Stimulated activated naive B cell treated with anti-CD40 and anti-IgM and Interleukin-4, amounts not matched to agents 10 μg/mL and 1 μg/mL and 100 μg/mL, for 72 hours (primary cell): ENCODE data around the gene DIO1.
A peak's percentile ranks its signal among the peaks of the same experiment; 100 is the strongest.

Experiments
- ATAC-seq, 2 donors: fragments of 150-1000 bp; cut with Tn5 transposase; replicated peaks; 2 replicates each; pipeline ENCODE4 v1.10.0; 2021; ENCODE audit warnings: moderate library complexity in 1 of 2
- DNase-seq: peaks from one replicate; pipeline ENCODE4 v3.0.0; 2021
- H3K27ac Mint-ChIP-seq: one replicate; pipeline ENCODE4 v1.8.0; 2022; ENCODE audit warnings: mild to moderate bottlenecking, mixed read lengths
- H3K27me3 Mint-ChIP-seq, 2 donors: one replicate each; pipeline ENCODE4 v1.8.0; 2022; ENCODE audit warnings: mixed read lengths in 2 of 2
- H3K36me3 Mint-ChIP-seq, 2 donors: one replicate each; pipeline ENCODE4 v1.8.0; 2022; ENCODE audit warnings: mixed read lengths in 2 of 2, mild to moderate bottlenecking in 1 of 2
- H3K4me1 Mint-ChIP-seq, 2 donors: one replicate each; pipeline ENCODE4 v1.8.0; 2022; ENCODE audit warnings: mixed read lengths in 2 of 2, mild to moderate bottlenecking in 1 of 2
- H3K4me3 Mint-ChIP-seq, 2 donors: one replicate each; pipeline ENCODE4 v1.8.0; 2022; ENCODE audit warnings: mild to moderate bottlenecking in 2 of 2, mixed read lengths in 2 of 2, moderate library complexity in 1 of 2
- H3K9me3 Mint-ChIP-seq, 2 donors: one replicate each; pipeline ENCODE4 v1.8.0; 2022; ENCODE audit warnings: mixed read lengths in 2 of 2, mild to moderate bottlenecking in 1 of 2

Gene DIO1

GRCh38 chr1:53905509-53905908 lies 11.5 kb downstream of the DIO1 start:
- Mint-ChIP-seq H3K27me3 (no peaks in the 10 kb centered on the region), H3K9me3 (no peaks in the 10 kb centered on the region), H3K4me3 (no peak overlapping the region), H3K4me1 (peaks cover 2 to 6% of the 10 kb centered on the region in 2 donors), H3K27ac (no peak overlapping the region), H3K36me3 (peaks cover 5 to 8% of the 10 kb centered on the region in 2 donors)
- no peak for ATAC-seq
- no peak for DNase-seq

- no peak for DNase-seq
- no peaks in the 10 kb centered on the region for H3K27me3 Mint-ChIP-seq
- H3K4me1 Mint-ChIP-seq: peaks cover 2 to 6% of the 10 kb centered on the region in 2 donors
- no peak overlapping the region for H3K27ac Mint-ChIP-seq
- no peak for ATAC-seq
- H3K36me3 Mint-ChIP-seq: peaks cover 5 to 8% of the 10 kb centered on the region in 2 donors
- H3K9me3 Mint-ChIP-seq: no peaks in the 10 kb centered on the region
- H3K4me3 Mint-ChIP-seq: no peak overlapping the region
Observed at GRCh38 chr1:53906121-53906520, 12.1 kb downstream of the DIO1 start.

DNA sequence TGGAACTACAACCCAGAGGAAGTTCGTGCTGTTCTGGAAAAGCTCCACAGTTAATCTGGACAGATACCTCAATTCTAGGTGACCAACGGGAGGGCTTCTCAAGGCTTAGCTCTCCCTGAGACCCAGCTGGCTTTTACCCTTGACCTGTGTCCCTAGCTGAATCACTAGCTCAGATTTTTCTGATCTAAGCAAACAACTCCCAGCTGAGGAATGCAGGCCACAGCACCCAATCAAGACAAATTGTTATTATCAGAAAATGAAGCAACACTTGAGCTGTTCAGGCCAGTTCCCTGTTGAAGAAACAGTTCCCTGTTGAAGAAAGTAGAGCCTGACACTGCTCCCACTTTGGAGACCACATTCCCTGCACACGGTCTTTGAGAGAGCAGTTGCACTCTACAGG lies 16.0 kb downstream of the DIO1 start:
- no peak for DNase-seq
- Mint-ChIP-seq H3K27ac (no peak overlapping the region), H3K36me3 (peaks cover 12 to 16% of the 10 kb centered on the region in 2 donors), H3K9me3 (no peaks in the 10 kb centered on the region), H3K4me3 (no peak overlapping the region), H3K27me3 (no peaks in the 10 kb centered on the region), H3K4me1 (no peaks in the 10 kb centered on the region)
- ATAC-seq: no peak

DNA sequence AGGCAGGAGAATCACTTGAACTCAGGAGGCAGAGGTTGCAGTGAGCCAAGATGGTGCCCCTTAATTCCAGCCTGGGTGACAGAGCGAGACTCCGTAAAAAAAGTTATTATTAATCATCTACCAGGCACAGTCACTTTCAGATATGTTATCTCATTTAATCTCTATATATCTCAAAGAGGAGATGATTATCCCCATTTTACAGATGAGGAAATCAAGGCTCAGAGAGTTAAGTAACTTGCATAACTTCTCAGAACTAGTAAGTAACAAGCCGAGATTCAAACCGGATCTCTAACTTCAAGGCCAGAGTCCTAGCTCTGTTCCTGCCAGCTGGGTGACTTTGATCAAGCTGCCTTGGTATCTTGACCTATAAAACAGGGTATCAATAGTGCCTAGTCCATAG lies 17.5 kb downstream of the DIO1 start:
- ATAC-seq: no peak
- H3K9me3 Mint-ChIP-seq: no peaks in the 10 kb centered on the region
- no peak overlapping the region for H3K4me3 Mint-ChIP-seq
- no peaks in the 10 kb centered on the region for H3K4me1 Mint-ChIP-seq
- H3K36me3 Mint-ChIP-seq: peaks cover 19 to 20% of the 10 kb centered on the region in 2 donors
- no peak overlapping the region for H3K27ac Mint-ChIP-seq
- no peak for DNase-seq
- no peaks in the 10 kb centered on the region for H3K27me3 Mint-ChIP-seq

DNA sequence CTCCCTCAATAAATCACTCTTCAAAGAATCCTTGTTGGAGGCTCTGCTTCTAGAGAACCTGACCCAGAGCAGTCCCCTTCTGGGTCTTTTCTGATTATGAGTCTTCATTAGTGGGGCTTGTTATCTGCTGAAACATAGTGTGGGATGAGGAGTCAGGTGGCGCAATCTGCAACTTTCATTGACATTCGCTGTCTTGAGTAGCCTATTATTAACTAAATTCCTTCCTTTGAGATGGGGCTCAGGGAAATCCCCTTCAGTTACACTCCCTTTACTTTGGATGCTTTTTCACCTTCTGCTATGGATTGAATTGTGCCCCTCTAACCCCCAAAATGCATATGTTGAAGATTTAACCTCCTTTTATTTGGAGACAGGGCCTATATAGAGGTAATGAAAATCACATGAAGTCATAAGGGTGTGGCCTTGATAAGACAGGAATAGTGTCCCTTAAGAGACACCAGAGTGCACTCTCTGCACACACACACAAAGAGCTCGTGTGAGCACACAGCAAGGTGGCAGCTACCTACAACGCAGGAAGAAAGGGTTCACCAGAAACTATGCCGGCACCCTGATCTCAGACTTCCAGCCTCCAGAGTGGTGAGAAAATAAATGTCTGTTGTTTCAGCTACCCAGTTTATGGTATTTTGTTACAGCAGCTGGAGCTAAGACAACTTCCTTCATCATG lies 19.5 kb downstream of the DIO1 start:
- Mint-ChIP-seq H3K9me3 (no peaks in the 10 kb centered on the region), H3K4me3 (no peak overlapping the region), H3K36me3 (peaks cover 18 to 21% of the 10 kb centered on the region in 2 donors), H3K4me1 (no peaks in the 10 kb centered on the region), H3K27me3 (no peaks in the 10 kb centered on the region), H3K27ac (no peak overlapping the region)
- DNase-seq (no peak), ATAC-seq (no peak)

DNA sequence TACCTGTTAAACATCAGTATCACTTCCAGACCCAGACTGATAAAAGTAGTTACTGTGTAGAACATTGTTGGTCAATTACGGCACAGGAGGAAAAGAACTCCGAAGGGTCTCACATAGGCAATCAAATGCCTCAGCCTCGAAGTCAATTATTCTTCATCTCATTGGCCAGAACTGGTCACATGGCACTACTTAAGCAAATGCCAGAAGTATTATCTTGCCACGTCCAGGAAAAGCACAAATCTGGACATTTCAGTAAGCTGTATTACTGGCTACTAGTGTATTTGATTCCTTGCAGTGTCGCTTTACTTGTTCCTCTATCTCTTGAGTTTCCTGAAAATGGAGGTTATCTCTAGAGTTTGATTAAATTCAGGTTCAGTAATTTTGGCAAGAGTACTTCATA lies 24.4 kb downstream of the DIO1 start:
- ATAC-seq: no peak
- DNase-seq: no peak
- Mint-ChIP-seq H3K27me3 (no peaks in the 10 kb centered on the region), H3K36me3 (peaks cover 8 to 27% of the 10 kb centered on the region in 2 donors), H3K27ac (no peak overlapping the region), H3K9me3 (no peaks in the 10 kb centered on the region), H3K4me1 (peaks cover 3 to 10% of the 10 kb centered on the region in 2 donors), H3K4me3 (no peak overlapping the region)

- no peaks in the 10 kb centered on the region for H3K27me3 Mint-ChIP-seq
- H3K27ac Mint-ChIP-seq: peak overlapping the region; percentile 71
- ATAC-seq (no peak), DNase-seq (no peak)
- H3K36me3 Mint-ChIP-seq: peaks cover 10 to 25% of the 10 kb centered on the region in 2 donors
- H3K4me1 Mint-ChIP-seq: peaks cover 3 to 10% of the 10 kb centered on the region in 2 donors
- no peaks in the 10 kb centered on the region for H3K9me3 Mint-ChIP-seq
- H3K4me3 Mint-ChIP-seq: no peak overlapping the region
Observed at GRCh38 chr1:53919675-53920066, 25.7 kb downstream of the DIO1 start.

DNA sequence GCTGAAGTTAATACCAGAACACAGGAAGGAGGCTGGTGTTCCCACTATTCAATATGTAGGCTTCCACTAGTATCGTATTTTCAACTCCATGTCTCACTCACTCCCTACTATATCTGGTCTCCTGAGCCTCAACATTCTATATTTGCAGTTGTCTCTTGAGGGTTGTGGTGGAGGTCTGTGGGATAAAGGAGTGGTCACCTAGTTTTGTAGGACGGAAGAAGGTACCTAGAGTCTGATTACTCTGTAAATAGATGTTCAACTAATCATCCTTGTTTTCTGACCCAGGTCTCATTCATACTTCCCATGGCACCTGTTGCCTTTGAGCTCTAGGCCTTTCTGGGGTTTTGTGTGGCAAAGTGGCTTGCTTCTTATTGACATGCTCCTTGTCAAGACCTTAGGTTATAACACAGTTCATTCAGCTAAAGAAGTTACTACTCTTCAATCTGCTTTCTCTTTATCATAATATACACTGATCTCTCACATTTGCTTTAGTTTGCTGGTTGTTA lies 33.4 kb downstream of the DIO1 start:
- no peaks in the 10 kb centered on the region for H3K9me3 Mint-ChIP-seq
- H3K27ac Mint-ChIP-seq: no peak overlapping the region
- ATAC-seq: no peak
- H3K4me1 Mint-ChIP-seq: no peaks in the 10 kb centered on the region
- peaks cover 20 to 31% of the 10 kb centered on the region in 2 donors for H3K36me3 Mint-ChIP-seq
- H3K4me3 Mint-ChIP-seq: no peak overlapping the region
- H3K27me3 Mint-ChIP-seq: no peaks in the 10 kb centered on the region
- no peak for DNase-seq

GRCh38 chr1:53929246-53929960 lies 35.4 kb downstream of the DIO1 start:
- no peak for ATAC-seq
- no peak for DNase-seq
- Mint-ChIP-seq H3K36me3 (peaks cover 20 to 38% of the 10 kb centered on the region in 2 donors), H3K4me3 (no peak overlapping the region), H3K27me3 (no peaks in the 10 kb centered on the region), H3K9me3 (peaks cover 0 to 2% of the 10 kb centered on the region in 2 donors), H3K27ac (no peak overlapping the region), H3K4me1 (no peaks in the 10 kb centered on the region)

DNA sequence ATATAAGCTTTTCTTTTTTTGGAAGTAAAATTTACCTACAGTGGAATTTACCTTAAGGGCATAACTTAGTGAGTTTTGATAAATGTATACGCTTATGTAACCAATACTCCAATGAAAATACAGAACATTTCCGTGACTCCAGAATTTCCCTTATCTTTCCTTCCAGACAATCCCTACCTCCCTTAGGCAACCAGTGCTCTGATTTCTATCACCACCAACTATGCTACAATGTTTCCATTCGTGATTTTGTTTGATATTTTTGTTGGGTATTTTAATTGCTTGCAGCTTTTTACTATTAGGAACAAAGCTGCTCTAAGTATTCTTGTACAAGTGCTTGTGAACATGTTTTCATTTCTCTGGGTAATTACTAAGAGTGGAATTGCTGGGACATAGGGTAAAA lies 36.9 kb downstream of the DIO1 start:
- Mint-ChIP-seq H3K9me3 (peaks cover 0 to 3% of the 10 kb centered on the region in 2 donors), H3K27ac (no peak overlapping the region)

DNA sequence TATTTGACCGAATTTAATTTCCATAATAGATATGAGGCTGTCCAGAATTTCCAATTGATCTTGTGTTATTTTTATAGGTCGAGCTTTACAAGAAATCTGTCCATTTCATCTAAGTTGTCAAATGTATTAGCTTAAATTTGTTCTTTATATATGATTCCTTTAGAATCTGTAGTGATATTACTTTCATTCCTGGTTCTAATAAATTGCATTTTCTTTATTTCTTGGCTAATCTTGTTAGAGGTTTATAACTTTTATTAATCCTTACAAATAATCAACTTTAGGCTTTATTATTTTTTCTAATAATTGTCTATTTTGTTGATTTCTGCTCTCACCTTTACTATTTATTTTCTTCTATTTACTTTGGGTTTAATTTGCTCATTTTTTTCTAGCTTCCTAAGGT lies 37.5 kb downstream of the DIO1 start:
- H3K27me3 Mint-ChIP-seq: no peaks in the 10 kb centered on the region
- H3K4me3 Mint-ChIP-seq: no peak overlapping the region
- no peaks in the 10 kb centered on the region for H3K4me1 Mint-ChIP-seq
- DNase-seq (no peak), ATAC-seq (no peak)
- H3K27ac Mint-ChIP-seq: no peak overlapping the region
- peaks cover 30 to 49% of the 10 kb centered on the region in 2 donors for H3K36me3 Mint-ChIP-seq
- peaks cover 0 to 3% of the 10 kb centered on the region in 2 donors for H3K9me3 Mint-ChIP-seq

More for the DNA sequence above, 36.9 kb downstream of the DIO1 start:
- no peak for DNase-seq
- Mint-ChIP-seq H3K27me3 (no peaks in the 10 kb centered on the region), H3K4me3 (no peak overlapping the region), H3K4me1 (no peaks in the 10 kb centered on the region), H3K36me3 (peaks cover 30 to 49% of the 10 kb centered on the region in 2 donors)
- no peak for ATAC-seq

GRCh38 chr1:53934170-53934765 lies 40.3 kb downstream of the DIO1 start:
- H3K27me3 Mint-ChIP-seq: no peaks in the 10 kb centered on the region
- no peak overlapping the region for H3K4me3 Mint-ChIP-seq
- no peaks in the 10 kb centered on the region for H3K4me1 Mint-ChIP-seq
- peaks cover 0 to 3% of the 10 kb centered on the region in 2 donors for H3K9me3 Mint-ChIP-seq
- peaks cover 24 to 44% of the 10 kb centered on the region in 2 donors for H3K36me3 Mint-ChIP-seq
- H3K27ac Mint-ChIP-seq: no peak overlapping the region
- DNase-seq: no peak
- no peak for ATAC-seq

GRCh38 chr1:53936430-53936829 lies 42.4 kb downstream of the DIO1 start:
- ATAC-seq: no peak
- Mint-ChIP-seq H3K4me3 (no peak overlapping the region), H3K27ac (no peak overlapping the region)

DNA sequence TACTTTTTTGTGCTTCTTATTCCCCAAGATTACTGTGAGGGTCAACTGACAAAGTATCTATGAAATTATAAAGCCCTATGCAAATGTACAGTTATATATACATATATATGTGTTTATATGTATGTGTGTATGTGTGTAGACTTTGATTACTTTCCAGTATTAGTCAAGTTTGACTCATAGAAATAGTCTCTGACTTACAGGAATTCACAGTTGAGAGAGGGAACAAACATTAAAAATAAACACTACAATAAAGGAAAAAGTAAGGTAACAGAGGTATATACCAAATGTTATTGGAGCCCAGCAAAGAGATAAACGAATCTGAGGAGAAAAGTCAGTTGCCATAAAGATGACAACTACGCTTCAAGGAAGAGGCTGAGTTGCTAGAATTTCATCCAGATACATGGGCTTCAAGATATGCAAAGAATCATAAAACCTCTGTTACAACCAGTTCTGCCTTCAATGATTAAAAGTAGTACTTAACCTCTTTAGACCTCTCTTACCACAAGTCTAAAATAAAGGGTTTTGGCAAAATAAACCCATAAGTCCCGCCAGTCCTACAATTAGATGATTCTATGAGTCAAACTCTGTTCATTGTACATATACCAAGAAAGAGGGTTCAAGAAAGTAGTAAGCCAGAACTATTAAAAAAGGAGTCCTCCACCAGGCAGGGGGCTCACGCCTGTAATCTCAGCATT lies 44.3 kb downstream of the DIO1 start:
- Mint-ChIP-seq H3K4me3 (no peak overlapping the region), H3K9me3 (peaks cover 0 to 2% of the 10 kb centered on the region in 2 donors), H3K27me3 (no peaks in the 10 kb centered on the region), H3K36me3 (peaks cover 22 to 46% of the 10 kb centered on the region in 2 donors), H3K4me1 (peaks cover 5 to 14% of the 10 kb centered on the region in 2 donors), H3K27ac (no peak overlapping the region)
- ATAC-seq (no peak), DNase-seq (no peak)

More at GRCh38 chr1:53936430-53936829, 42.4 kb downstream of the DIO1 start:
- peaks cover 21 to 44% of the 10 kb centered on the region in 2 donors for H3K36me3 Mint-ChIP-seq
- no peaks in the 10 kb centered on the region for H3K27me3 Mint-ChIP-seq
- H3K4me1 Mint-ChIP-seq: peaks cover 2 to 6% of the 10 kb centered on the region in 2 donors
- DNase-seq: no peak
- peaks cover 0 to 3% of the 10 kb centered on the region in 2 donors for H3K9me3 Mint-ChIP-seq
